NCI-H2081 treated with DMSO at 0.1 percent for 48 hours (cell line): ENCODE data around the gene CLEC17A.
"Not testable (repeated sequence)": the region's sequence is repeated elsewhere in the genome, so short reads cannot be mapped to it uniquely, and the experiment has no call there.

Source experiments
- DNase-seq: peaks from one replicate; lab custom pipeline; 2025; lab: John Stamatoyannopoulos, UW

The CLEC17A gene

GRCh38 chr19:14582894-14583340 is at the start of gene CLEC17A:
CLEC17A (plus strand) TSS chr19:14583084; CDS start chr19:14583161, 77 bp downstream.
- no peak for DNase-seq

DNA sequence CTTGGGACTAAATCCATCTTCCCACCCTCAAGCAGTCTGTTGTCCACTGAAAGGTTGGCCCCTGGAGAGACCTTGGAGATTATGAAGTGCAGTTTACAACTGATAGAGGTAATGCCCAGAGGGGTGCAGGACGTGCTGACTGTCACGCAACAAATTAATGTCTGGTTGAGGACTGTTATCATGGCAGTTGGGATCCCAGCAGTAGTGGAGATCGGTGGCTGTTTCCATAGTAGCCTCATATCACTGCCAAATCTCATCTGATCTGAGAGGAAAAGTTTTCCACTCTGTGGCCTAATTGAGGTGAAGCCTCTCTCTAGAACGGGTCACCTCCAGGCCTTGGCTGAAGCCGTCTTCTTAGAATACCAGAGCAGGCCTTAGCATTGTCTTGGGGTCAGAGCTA is 49.4 kb upstream of the CLEC17A start:
- DNase-seq: no peak

- DNase-seq: no peak
Measured at GRCh38 chr19:14536926-14537692, 45.8 kb upstream of the CLEC17A start.

DNA sequence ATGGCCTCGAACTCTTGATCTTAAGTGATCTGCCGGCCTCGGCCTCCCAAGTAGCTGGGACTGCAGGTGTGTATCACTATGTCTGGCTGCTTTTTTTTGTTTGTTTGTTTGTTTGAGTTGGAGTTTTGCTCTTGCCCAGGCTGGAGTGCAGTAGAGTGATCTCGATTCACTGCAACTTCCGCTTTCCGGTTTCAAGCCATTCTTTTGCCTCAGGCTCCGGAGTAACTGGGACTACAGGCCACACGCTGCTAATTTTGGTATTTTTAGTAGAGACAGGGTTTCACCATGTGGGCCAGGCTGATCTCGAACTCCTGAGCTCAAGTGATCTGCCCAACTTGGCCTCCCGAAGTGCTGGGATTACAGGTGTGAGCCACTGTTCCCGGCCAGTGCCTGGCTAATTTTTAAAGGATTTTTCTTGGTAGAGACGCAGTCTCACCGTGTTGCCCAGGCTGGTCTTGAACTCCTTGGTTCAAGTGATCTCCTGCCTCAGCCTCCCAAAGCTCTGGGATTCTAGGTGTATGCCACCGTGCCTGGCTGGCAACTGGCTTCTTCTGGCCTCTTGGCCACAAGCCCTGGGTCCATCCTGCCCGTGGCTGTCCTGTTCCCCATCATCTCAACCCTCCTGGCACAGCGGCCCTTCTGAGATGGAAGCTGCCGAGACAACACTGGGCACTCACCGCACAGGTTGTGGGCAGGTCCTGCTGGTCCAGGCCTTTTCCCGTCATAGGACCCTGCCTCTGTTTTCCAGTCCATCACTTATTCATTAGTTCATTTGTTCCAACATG is 42.0 kb upstream of the CLEC17A start:
- no peak for DNase-seq

- DNase-seq: not testable (repeated sequence)
Measured at GRCh38 chr19:14541979-14542378, 40.9 kb upstream of the CLEC17A start.

- DNase-seq: no peak
Measured at GRCh38 chr19:14542711-14543328, 40.1 kb upstream of the CLEC17A start.

DNA sequence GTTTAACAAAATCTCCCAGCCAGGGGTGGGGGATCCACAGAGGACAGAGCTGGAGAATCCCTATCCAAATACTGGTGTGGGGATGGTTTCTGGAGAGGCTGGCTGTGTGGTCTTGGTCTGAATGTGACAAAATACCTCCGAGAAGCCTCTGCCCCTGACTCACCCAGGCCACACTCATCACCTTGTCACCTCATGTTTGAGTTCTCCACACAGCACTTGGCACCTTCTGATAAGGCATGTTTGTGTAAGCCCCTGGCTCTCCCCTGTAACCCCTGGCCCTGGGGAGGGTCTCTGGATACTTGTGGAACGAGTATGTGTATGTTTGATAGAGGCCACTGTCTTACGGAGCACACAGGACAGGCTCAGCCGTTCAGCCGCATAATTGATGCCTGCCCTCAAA is 38.8 kb upstream of the CLEC17A start:
- no peak for DNase-seq

- peak; percentile 67 for DNase-seq
Measured at GRCh38 chr19:14544977-14545715, 37.7 kb upstream of the CLEC17A start.

DNA sequence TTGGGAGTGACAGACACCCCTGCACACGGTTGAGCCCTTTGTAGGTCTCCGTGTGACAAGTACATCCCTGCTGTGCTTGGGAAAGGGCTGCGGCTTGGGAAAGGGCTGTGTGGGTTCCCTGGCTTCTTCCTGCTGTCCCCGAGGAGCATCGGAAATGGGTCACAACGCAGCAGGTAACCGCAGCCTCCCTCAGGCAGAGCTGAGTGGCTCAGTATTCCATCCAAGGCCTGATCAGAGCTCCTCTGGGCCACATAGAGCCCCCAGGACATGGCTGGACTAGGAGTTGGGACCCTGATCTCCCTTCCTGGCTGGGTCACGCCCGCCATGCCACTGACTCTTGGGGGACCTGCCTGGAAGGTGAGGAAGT is 37.2 kb upstream of the CLEC17A start:
- DNase-seq: no peak

GRCh38 chr19:14550201-14550754 is 32.6 kb upstream of the CLEC17A start:
- no peak for DNase-seq

GRCh38 chr19:14551134-14552005 is 31.5 kb upstream of the CLEC17A start:
- not testable (repeated sequence) for DNase-seq

GRCh38 chr19:14552006-14552360 is 30.9 kb upstream of the CLEC17A start:
- DNase-seq: not testable (repeated sequence)

DNA sequence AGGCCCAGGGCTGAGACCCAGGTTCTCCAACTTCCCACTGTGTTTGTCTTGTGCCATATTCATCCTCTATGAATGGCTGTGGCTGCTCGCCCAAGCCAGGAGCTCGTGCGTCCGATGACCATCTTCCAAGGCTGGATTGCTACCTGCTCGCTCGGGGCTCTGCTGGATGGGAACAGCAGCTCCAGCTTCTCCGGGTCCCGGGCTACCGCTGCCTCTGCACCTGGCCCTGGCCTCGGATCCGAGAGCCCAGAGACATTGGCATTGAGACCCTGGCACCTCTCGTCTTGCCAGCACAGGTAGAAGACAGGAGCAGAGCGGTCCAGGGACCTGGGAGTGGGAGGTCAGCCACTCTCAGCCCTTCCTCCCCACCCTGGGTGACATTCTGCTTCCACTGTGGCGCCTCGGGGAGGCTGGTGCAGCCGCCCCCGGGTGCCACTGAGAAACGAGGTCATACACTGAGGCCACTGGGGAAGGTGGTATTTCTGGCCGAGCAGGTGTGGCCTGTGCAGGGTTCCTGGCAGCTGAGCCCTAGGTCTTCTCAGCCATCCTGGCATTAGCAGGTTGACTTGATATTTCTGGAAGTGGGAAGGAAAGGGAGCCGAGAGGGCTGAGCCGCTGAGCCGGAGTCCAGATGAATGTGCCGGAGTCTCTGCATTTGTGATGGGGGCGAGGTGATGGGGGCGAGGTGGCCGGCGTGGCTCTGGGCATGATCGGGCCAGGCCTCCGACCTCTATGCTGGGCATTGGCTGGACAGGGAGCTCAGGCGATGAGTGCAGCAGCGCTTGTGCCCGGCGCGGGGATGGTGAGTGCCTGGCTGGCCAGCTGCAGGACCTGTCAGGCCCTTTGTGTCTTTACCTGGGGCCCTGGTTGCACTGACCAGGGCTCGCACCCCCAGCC is 29.6 kb upstream of the CLEC17A start:
- DNase-seq: no peak

DNA sequence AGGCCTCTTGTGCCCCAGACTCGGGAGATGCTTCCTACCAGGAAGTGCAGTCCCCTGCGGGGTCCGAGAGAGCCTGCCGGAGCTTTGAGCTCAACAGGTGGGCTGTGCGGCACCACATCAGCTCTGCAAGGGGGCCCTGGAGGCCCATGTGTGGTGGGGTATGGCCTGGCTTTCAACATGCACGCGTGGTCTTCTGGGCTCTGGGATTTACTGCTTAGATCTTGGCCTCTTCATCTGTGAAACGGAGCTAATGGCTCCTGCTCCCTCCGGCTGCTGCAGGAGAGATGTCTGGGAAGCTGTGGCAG is 29.0 kb upstream of the CLEC17A start:
- no peak for DNase-seq

GRCh38 chr19:14554382-14554812 is 28.5 kb upstream of the CLEC17A start:
- no peak for DNase-seq

DNA sequence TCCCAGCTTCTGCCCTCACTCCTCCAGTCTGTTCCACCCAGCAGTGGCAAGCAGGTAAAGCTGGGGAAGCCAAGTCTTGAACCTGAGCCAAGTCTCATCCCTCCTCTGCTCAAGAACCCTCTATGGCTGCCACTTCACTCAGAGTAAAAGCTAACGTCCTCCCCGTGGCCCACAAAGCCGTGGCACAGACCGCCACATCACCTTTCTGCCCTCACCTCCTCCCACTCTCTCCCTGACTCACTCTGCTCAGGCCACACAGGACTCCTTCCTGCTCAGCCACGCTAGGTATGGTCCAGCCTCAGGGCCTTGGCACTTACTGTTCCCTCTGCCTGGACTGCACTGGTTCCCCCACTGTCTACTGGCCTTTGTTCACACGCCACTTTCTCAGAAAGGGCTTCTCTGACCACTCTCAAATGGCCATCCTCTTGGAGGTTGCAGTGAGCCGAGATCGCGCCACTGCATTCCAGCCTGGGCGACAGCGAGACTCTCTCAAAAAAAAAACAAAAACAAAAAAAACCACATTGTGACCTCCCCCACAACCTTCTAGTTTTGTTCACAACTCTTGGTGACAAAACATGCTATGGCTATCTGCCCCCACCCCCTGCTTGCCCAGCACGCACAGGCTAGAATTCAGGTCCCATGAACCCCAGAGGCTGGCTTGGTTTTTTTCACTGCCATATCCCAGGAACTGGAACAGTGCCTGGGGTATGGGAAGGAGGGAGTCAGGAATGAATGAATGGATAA is 26.8 kb upstream of the CLEC17A start:
- DNase-seq: no peak

- DNase-seq: no peak
Measured at GRCh38 chr19:14556662-14557188, 26.2 kb upstream of the CLEC17A start.

- DNase-seq: no peak
Measured at GRCh38 chr19:14558370-14559066, 24.4 kb upstream of the CLEC17A start.
